Measurements from ENCODE around the gene NRP1.

GRCh38 chr10:33256458-33256857, 78.0 kb downstream of the NRP1 start:
- TF ChIP-seq, protein P1, sequence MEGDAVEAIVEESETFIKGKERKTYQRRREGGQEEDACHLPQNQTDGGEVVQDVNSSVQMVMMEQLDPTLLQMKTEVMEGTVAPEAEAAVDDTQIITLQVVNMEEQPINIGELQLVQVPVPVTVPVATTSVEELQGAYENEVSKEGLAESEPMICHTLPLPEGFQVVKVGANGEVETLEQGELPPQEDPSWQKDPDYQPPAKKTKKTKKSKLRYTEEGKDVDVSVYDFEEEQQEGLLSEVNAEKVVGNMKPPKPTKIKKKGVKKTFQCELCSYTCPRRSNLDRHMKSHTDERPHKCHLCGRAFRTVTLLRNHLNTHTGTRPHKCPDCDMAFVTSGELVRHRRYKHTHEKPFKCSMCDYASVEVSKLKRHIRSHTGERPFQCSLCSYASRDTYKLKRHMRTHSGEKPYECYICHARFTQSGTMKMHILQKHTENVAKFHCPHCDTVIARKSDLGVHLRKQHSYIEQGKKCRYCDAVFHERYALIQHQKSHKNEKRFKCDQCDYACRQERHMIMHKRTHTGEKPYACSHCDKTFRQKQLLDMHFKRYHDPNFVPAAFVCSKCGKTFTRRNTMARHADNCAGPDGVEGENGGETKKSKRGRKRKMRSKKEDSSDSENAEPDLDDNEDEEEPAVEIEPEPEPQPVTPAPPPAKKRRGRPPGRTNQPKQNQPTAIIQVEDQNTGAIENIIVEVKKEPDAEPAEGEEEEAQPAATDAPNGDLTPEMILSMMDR (IDR thresholded peaks at IDR 0.05) = no peak
- TF ChIP-seq POLR2A (IDR thresholded peaks at IDR 0.05) = no peak
